NT2/D1 (cell line): ENCODE results near the gene CLMN.

Source experiments
- SUZ12 ChIP-seq: IDR thresholded peaks from 2 replicates; pipeline ENCODE4 v1.6.1; 2011; ENCODE audit not compliant: insufficient read length, insufficient read depth; ENCODE audit errors: extremely low read depth
- YY1 ChIP-seq: IDR thresholded peaks from 2 replicates; pipeline ENCODE4 v1.6.1; 2011; ENCODE audit not compliant: insufficient read length, insufficient read depth

GRCh38 chr14:95261616-95262510, 57.8 kb downstream of the CLMN start:
- TF ChIP-seq YY1 (no peak), SUZ12 (no peak)
